Left renal cortex interstitium (tissue), 4 donors: Measurements from ENCODE around the gene NOP14. TPM values are rescaled to one million over a fixed set of nuclear protein-coding genes. Genes with fewer than 3 reads are reported as not detected.

Experiments used
- polyA plus RNA-seq, 4 donors: library from polyadenylated mRNA; unstranded; fragments of 120-200 nt; gene quantifications; one replicate each; pipeline ENCODE4 v1.2.1, GENCODE V29; 2013; ENCODE audit not compliant: insufficient read length in 4 of 4

Gene NOP14
- polyA plus RNA-seq, 4 donors, result 28.6 to 31.9 (median 29.3) TPM

Other genes with a start within 250 kb of the NOP14 start
- gene TNIP2, start 207.1 kb downstream of the NOP14 start, polyA plus RNA-seq, result 10 to 100 TPM; 15.5 to 24.2 (median 22.2) TPM
- 10 to 100 TPM; 20.8 to 58.7 (median 41.4) TPM for gene SH3BP2, start 170.3 kb downstream of the NOP14 start, polyA plus RNA-seq
- gene ADD1, start 119.6 kb downstream of the NOP14 start, polyA plus RNA-seq, result 100 to 1,000 TPM; 233 to 278 (median 262) TPM
- gene GRK4, start 165 bp upstream of the NOP14 start, polyA plus RNA-seq, result 10 to 100 TPM in 1 of 4 donors, 1 to 10 TPM in 3; 7.6 to 12.1 (median 8.9) TPM
- not detected for gene HTT-AS, start 111.1 kb upstream of the NOP14 start, polyA plus RNA-seq
- gene HTT, start 111.3 kb upstream of the NOP14 start, polyA plus RNA-seq, result 10 to 100 TPM; 28.6 to 41.3 (median 33.3) TPM